ENCODE results near the gene SSTR3.

GRCh38 chr22:37155971-37156370 lies 56.3 kb downstream of the SSTR3 start:
- no peak for TF ChIP-seq CTCF (IDR thresholded peaks at IDR 0.05)
- TF ChIP-seq POLR2A (IDR thresholded peaks at IDR 0.05), result no peak
